Lower leg skin (tissue), 3 donors: ENCODE results near the gene INSIG2.

Source experiments
- POLR2A ChIP-seq, 2 donors: fragments of 450-650 bp; IDR thresholded peaks; one replicate each; pipeline ENCODE4 v1.6.1; 2016 to 2017; ENCODE audit warnings: antibody characterized with exemption in 2 of 2, mild to moderate bottlenecking in 1 of 2, moderate library complexity in 1 of 2
- TF ChIP-seq, protein P1 (sequence below), 3 donors: fragments of 450-650 bp; IDR thresholded peaks; one replicate each; pipeline ENCODE4 v1.5.1; 2016; ENCODE audit warnings: antibody characterized with exemption in 3 of 3, mild to moderate bottlenecking in 3 of 3, moderate library complexity in 2 of 3

DNA sequence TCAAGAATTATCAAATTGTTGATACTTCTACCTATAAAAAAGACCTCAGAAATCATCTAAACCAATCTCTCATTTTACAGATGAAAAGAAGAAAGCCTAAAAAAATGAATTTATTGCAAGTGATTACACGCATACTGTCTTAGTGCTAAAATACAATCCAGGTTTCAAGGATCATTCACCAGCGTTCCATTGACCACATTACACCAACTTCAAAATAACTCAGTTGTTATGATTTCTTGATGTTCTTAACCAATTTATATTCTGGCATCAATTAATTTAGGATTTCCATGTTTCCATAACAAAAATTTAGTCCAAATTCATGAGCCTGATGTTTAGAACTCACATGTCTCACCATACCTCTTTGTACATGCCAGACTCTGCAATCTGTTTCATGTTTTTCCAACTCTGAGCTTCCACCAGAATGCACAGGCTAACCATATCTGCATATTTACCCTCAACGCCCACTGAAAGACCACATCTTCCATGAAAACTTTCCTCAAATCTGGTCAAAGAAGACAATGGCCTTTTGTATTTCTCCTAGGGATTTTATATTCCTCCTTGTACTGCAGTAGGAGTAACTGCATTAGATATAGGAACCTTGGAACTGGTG, 2.1 kb upstream of the INSIG2 start:
- TF ChIP-seq, protein P1, sequence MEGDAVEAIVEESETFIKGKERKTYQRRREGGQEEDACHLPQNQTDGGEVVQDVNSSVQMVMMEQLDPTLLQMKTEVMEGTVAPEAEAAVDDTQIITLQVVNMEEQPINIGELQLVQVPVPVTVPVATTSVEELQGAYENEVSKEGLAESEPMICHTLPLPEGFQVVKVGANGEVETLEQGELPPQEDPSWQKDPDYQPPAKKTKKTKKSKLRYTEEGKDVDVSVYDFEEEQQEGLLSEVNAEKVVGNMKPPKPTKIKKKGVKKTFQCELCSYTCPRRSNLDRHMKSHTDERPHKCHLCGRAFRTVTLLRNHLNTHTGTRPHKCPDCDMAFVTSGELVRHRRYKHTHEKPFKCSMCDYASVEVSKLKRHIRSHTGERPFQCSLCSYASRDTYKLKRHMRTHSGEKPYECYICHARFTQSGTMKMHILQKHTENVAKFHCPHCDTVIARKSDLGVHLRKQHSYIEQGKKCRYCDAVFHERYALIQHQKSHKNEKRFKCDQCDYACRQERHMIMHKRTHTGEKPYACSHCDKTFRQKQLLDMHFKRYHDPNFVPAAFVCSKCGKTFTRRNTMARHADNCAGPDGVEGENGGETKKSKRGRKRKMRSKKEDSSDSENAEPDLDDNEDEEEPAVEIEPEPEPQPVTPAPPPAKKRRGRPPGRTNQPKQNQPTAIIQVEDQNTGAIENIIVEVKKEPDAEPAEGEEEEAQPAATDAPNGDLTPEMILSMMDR (IDR thresholded peaks at IDR 0.05): no peak
- no peak for TF ChIP-seq POLR2A (IDR thresholded peaks at IDR 0.05)
